Panc1 (cell line): ENCODE results near the gene CELF2. TPM values are rescaled to one million over a fixed set of nuclear protein-coding genes. Genes with fewer than 3 reads are reported as not detected.

Experiments used
- ATAC-seq: fragments of 200-7000 bp; cut with Tn5 transposase; 2 replicates; pipeline ENCODE4 v1.9.1; 2020; ENCODE audit warnings: mild to moderate bottlenecking, moderate library complexity
- BruUV-seq: library from RNA; stranded (reverse); fragments of 400-500 nt; replicated peaks from 2 replicates; lab custom pipeline; 2021; lab: Mats Ljungman, UMichigan
- CTCF ChIA-PET: fragments of 300-600 bp; sonication (Branson Sonifier 250); formaldehyde crosslinking; loops from one replicate; lab custom pipeline; 2022; ENCODE audit warnings: antibody characterized with exemption; lab: Charles Lee
- POLR2A ChIA-PET: fragments of 300-600 bp; sonication (Branson Sonifier 250); formaldehyde crosslinking; loops from one replicate; lab custom pipeline; 2022; ENCODE audit warnings: antibody characterized with exemption; lab: Charles Lee
- DNase-seq: peaks from one replicate; pipeline ENCODE4 v3.0.0-alpha.2; 2010; ENCODE audit warnings: low read depth, low spot score
- H3K27ac ChIP-seq: 2 replicates; pipeline ENCODE4 v1.5.1; 2011; ENCODE audit warnings: mild to moderate bottlenecking, low read length, inconsistent platforms
- H3K27me3 ChIP-seq: fragments of 200-500 bp; sonication (Bioruptor generic); 2 replicates; pipeline ENCODE4 v1.6.0; 2014; ENCODE audit warnings: low read length, inconsistent platforms; ENCODE audit not compliant: control insufficient read depth, insufficient read depth
- H3K36me3 ChIP-seq: fragments of 200-500 bp; sonication (Bioruptor generic); 2 replicates; pipeline ENCODE4 v1.5.1; 2014; ENCODE audit warnings: inconsistent platforms, mild to moderate bottlenecking, low read length, moderate library complexity; ENCODE audit not compliant: control insufficient read depth, insufficient read depth
- H3K4me1 ChIP-seq: 2 replicates; pipeline ENCODE4 v1.5.1; 2011; ENCODE audit warnings: inconsistent platforms, mild to moderate bottlenecking, low read length, moderate library complexity; ENCODE audit not compliant: control insufficient read depth, insufficient read depth
- H3K4me3 ChIP-seq, 2 experiments: 2 replicates each; pipeline ENCODE4 v1.5.1; 2011 to 2012; ENCODE audit warnings: low read depth in 2 of 2, low read length in 2 of 2, mild to moderate bottlenecking in 2 of 2, inconsistent platforms in 1 of 2, moderate library complexity in 1 of 2
- H3K9me3 ChIP-seq: fragments of 200-500 bp; sonication (Bioruptor generic); 2 replicates; pipeline ENCODE4 v1.5.1; 2014; ENCODE audit warnings: low read depth, mild to moderate bottlenecking, inconsistent platforms, low read length, moderate library complexity; ENCODE audit not compliant: control insufficient read depth, insufficient read depth
- POLR2AphosphoS5 ChIP-seq: IDR thresholded peaks from 2 replicates; pipeline ENCODE4 v1.6.1; 2012; ENCODE audit warnings: mild to moderate bottlenecking, low read depth, low read length, moderate library complexity
- SIN3A ChIP-seq: IDR thresholded peaks from 2 replicates; pipeline ENCODE4 v1.6.1; 2012; ENCODE audit warnings: low read depth, mild to moderate bottlenecking, low read length, moderate library complexity, borderline replicate concordance; ENCODE audit not compliant: insufficient read depth
- TCF7L2 ChIP-seq: IDR thresholded peaks from 2 replicates; pipeline ENCODE4 v1.6.1; 2011; ENCODE audit warnings: mild to moderate bottlenecking, low read depth, low read length, inconsistent platforms
- in situ Hi-C: cut with HindIII; loops from 2 replicates; pipeline ENCODE4 v1.10.0; 2016; ENCODE audit warnings: low sequenced_read_pairs, low pct_unique_long_range_greater_than_20kb
- intact Hi-C: fragments of 100-400 bp; cut with micrococcal nuclease; formaldehyde crosslinking; loops from one replicate; pipeline ENCODE4 v1.10.0; 2022; ENCODE audit not compliant: unreplicated experiment
- total RNA-seq: library from RNA; stranded (reverse); gene quantifications from one replicate; pipeline ENCODE4 v1.2.1, GENCODE V29; 2021; ENCODE audit not compliant: unreplicated experiment
- TF ChIP-seq, protein P1 (sequence below), 2 experiments: IDR thresholded peaks; 2 replicates each; pipeline ENCODE4 v1.6.1; 2011 to 2012; ENCODE audit warnings: low read depth in 2 of 2, control low read depth in 1 of 2, low read length in 1 of 2, mild to moderate bottlenecking in 1 of 2, moderate library complexity in 1 of 2; ENCODE audit not compliant: insufficient read depth in 1 of 2
- TF ChIP-seq, protein P2 (sequence below): fragments of 450-650 bp; IDR thresholded peaks from 2 replicates; pipeline ENCODE4 v1.5.1; 2017; ENCODE audit warnings: mild to moderate bottlenecking

The CELF2 gene
- total RNA-seq, 1 experiment from 2014 or later = 0.44 TPM

DNA sequence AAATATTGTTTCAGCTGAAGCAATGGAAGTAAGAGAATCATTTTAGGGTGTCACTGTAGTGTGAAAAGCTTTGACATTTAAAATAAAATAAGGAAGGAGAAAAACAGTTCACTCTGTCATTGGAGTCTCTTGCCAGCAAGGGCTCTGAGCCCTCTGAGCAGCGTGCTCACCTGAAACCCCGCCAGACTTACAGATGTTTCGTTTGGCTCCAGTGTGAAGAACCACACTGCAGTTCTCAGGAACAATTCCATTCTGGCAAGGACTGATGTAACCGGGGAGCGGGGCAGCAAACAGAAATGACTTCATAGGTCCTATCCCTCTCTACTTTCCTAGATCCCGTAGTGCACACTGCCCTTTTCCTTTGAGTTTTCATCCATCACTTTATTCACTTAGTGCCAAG is 164.3 kb downstream of the CELF2 start:
- Histone ChIP-seq H3K36me3 (no peaks in the 10 kb centered on the region), H3K27ac (no peak overlapping the region), H3K4me1 (no peaks in the 10 kb centered on the region), H3K27me3 (no peaks in the 10 kb centered on the region), H3K4me3 (no peak overlapping the region), H3K9me3 (no peaks in the 10 kb centered on the region)
- no peak for TF ChIP-seq TCF7L2
- TF ChIP-seq, protein P1, sequence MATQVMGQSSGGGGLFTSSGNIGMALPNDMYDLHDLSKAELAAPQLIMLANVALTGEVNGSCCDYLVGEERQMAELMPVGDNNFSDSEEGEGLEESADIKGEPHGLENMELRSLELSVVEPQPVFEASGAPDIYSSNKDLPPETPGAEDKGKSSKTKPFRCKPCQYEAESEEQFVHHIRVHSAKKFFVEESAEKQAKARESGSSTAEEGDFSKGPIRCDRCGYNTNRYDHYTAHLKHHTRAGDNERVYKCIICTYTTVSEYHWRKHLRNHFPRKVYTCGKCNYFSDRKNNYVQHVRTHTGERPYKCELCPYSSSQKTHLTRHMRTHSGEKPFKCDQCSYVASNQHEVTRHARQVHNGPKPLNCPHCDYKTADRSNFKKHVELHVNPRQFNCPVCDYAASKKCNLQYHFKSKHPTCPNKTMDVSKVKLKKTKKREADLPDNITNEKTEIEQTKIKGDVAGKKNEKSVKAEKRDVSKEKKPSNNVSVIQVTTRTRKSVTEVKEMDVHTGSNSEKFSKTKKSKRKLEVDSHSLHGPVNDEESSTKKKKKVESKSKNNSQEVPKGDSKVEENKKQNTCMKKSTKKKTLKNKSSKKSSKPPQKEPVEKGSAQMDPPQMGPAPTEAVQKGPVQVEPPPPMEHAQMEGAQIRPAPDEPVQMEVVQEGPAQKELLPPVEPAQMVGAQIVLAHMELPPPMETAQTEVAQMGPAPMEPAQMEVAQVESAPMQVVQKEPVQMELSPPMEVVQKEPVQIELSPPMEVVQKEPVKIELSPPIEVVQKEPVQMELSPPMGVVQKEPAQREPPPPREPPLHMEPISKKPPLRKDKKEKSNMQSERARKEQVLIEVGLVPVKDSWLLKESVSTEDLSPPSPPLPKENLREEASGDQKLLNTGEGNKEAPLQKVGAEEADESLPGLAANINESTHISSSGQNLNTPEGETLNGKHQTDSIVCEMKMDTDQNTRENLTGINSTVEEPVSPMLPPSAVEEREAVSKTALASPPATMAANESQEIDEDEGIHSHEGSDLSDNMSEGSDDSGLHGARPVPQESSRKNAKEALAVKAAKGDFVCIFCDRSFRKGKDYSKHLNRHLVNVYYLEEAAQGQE (IDR thresholded peaks at IDR 0.05; ENCODE audit: insufficient read depth in 1 of 2, low read depth in 2 of 2, low read length in 1 of 2) = no peak
- TF ChIP-seq, protein P2, sequence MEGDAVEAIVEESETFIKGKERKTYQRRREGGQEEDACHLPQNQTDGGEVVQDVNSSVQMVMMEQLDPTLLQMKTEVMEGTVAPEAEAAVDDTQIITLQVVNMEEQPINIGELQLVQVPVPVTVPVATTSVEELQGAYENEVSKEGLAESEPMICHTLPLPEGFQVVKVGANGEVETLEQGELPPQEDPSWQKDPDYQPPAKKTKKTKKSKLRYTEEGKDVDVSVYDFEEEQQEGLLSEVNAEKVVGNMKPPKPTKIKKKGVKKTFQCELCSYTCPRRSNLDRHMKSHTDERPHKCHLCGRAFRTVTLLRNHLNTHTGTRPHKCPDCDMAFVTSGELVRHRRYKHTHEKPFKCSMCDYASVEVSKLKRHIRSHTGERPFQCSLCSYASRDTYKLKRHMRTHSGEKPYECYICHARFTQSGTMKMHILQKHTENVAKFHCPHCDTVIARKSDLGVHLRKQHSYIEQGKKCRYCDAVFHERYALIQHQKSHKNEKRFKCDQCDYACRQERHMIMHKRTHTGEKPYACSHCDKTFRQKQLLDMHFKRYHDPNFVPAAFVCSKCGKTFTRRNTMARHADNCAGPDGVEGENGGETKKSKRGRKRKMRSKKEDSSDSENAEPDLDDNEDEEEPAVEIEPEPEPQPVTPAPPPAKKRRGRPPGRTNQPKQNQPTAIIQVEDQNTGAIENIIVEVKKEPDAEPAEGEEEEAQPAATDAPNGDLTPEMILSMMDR = no peak
- TF ChIP-seq SIN3A = no peak
- no peak for TF ChIP-seq POLR2AphosphoS5
- DNase-seq = no peak
- ChIA-PET CTCF (no interaction called here), POLR2A (no interaction called here)
- no peak for ATAC-seq
- no TSS peak for BruUV-seq
- in situ Hi-C loops = no loop called here
- intact Hi-C loops = no loop called here

DNA sequence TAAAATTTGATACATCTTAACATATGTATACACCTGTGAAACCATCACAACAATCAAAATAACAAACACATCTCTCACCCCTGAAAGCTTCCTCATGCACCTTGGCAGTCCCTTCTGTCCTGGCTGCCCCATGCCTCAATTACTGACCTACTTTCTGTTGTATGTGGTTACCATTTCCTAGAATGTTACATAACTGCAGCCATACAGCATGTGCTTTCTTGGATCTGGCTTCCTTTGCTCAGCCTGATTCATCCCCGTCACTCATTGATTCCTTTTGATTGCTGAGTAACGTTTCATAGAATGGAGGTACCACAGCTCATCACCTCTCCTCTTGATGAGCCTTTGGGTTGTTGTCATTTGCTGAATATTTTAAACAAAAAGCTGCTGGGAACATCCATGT is 165.3 kb downstream of the CELF2 start:
- POLR2A ChIA-PET = no interaction called here
- intact Hi-C loops = no loop called here

More for the DNA sequence above, 165.3 kb downstream of the CELF2 start:
- H3K27ac ChIP-seq = no peak overlapping the region
- no peaks in the 10 kb centered on the region for H3K36me3 ChIP-seq
- H3K4me3 ChIP-seq = no peak overlapping the region
- CTCF ChIA-PET = no interaction called here
- ATAC-seq (no peak), DNase-seq (no peak)
- H3K9me3 ChIP-seq = no peaks in the 10 kb centered on the region
- in situ Hi-C loops = no loop called here
- no peaks in the 10 kb centered on the region for H3K27me3 ChIP-seq
- BruUV-seq = no TSS peak
- no peak for TF ChIP-seq TCF7L2
- TF ChIP-seq SIN3A = no peak
- no peak for TF ChIP-seq POLR2AphosphoS5
- TF ChIP-seq, protein P2 = no peak
- TF ChIP-seq, protein P1 (IDR thresholded peaks at IDR 0.05; ENCODE audit: insufficient read depth in 1 of 2, low read depth in 2 of 2, low read length in 1 of 2) = no peak
- no peaks in the 10 kb centered on the region for H3K4me1 ChIP-seq
